ENCODE data around the gene IFRD1.
A peak's percentile ranks its signal among the peaks of the same experiment; 100 is the strongest.

Gene IFRD1

DNA sequence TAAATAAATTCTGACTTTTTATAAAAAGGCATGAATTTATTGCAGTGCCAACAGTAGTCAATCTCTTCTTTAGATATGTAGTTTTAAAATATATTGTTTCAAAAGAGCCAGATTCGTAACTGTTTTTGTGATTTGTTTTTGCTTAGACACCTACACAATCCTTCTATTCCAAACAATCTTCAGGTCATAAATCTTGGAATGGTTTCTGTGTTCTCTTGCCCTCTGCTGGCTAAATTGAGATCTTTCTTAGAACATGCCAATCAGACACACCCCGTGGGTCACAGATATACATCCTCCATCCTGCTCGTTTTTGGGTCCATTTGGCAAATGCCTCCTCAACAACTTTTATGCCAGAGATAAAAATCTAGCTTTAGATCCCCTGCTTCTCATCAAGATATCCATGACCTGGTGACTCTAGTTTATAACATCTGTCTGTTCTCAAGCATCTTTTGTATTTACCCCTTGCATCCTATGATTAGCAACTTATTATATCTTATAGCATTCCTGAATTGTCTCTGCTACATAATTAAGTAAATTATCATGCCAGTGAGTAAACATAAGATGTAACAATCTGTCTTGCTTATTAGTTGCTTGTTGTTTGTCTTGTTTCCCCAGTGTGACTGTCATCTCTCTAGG is 35.3 kb upstream of the IFRD1 start:
- DNase-seq (ENCODE audit: low read depth) = peak; percentile 45
- TF ChIP-seq, protein P1, sequence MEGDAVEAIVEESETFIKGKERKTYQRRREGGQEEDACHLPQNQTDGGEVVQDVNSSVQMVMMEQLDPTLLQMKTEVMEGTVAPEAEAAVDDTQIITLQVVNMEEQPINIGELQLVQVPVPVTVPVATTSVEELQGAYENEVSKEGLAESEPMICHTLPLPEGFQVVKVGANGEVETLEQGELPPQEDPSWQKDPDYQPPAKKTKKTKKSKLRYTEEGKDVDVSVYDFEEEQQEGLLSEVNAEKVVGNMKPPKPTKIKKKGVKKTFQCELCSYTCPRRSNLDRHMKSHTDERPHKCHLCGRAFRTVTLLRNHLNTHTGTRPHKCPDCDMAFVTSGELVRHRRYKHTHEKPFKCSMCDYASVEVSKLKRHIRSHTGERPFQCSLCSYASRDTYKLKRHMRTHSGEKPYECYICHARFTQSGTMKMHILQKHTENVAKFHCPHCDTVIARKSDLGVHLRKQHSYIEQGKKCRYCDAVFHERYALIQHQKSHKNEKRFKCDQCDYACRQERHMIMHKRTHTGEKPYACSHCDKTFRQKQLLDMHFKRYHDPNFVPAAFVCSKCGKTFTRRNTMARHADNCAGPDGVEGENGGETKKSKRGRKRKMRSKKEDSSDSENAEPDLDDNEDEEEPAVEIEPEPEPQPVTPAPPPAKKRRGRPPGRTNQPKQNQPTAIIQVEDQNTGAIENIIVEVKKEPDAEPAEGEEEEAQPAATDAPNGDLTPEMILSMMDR (IDR thresholded peaks at IDR 0.05; ENCODE audit: control insufficient read depth, extremely low read depth, insufficient read depth) = peak; percentile 73
- H3K4me3 ChIP-seq (ENCODE audit: low read depth, low read length) = no peak overlapping the region

DNA sequence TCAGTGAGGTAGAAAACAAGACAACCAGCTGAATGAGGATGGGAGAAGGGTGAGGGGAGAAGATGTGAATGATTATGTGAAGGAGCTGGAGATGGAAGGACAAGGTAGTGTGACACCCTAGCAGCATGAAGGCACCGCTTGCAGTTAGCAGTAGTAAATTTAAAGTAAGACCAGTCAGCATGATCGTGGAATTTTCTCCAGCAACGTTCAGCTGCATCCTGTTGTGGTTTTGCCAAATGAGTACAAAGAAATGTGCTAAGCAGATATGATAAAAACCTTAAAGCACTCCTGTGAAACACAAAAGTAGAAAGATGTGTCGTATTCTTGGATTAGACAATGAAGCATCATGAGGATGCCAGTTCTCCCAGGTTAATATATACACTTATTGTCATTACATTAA is 34.1 kb upstream of the IFRD1 start:
- no peak for DNase-seq (ENCODE audit: low read depth)
- TF ChIP-seq, protein P1 (IDR thresholded peaks at IDR 0.05; ENCODE audit: control insufficient read depth, extremely low read depth, insufficient read depth) = no peak

DNA sequence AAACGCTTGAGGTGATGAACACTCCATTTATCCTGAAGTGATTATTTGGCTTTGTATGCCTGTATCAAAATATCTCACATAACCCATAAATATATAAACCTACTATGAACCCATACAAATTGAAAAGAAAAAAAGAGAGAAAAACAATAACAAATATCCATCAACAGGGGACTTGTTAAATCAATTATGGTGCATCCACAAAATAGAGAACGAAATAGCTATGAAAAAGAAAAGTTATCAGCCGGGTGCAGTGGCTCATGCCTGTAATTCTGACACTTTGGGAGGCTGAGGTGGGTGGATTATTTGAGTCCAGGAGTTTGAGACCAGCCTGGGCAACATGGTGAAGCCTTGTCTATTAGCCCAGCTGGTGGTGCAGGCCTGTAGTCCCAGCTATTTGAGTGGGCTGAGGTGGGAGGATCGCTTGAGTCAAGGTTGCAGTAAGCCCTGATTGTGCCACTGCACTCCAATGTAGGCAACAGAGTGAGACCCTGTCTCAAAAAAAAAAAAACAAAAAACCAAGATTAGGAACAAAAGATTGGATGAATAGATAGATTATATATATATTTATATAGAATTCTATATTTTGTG is 30.6 kb upstream of the IFRD1 start:
- H3K4me3 ChIP-seq (ENCODE audit: low read depth, low read length) = no peak overlapping the region
- TF ChIP-seq, protein P1 (IDR thresholded peaks at IDR 0.05; ENCODE audit: control insufficient read depth, extremely low read depth, insufficient read depth) = no peak
- DNase-seq (ENCODE audit: low read depth) = no peak

More for the DNA sequence above, 34.1 kb upstream of the IFRD1 start:
- no peak overlapping the region for H3K4me3 ChIP-seq (ENCODE audit: low read depth, low read length)

DNA sequence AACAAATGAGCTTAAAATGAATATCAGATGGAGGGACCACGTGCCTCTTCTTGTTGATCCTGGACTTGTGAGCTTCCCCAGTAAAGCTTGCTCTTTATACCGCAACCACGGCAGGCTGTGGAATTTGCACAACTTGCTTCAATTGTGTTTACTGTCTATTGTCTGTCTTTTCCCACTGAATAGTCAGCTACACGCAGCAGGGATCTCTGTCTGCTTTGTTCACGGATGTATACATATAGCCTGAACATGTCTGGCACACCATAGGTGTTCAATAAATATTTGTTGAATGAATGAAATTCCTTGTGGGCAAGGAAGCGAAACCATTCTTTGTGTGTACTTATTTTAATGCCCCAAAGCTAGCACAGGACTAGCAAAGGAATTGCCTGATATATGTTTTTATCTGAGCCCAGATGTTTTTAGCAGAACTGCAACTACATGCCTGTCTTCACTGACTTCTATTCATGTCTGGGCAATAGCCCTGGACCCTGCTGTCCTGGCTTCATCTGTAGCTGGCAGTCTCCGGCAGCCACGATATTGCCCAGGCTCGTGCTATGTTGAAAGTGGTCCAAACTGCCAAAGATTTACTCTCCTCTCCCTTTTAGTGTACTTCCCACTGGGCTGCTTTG is 29.9 kb upstream of the IFRD1 start:
- peak; percentile 72 for DNase-seq (ENCODE audit: low read depth)
- TF ChIP-seq, protein P1 (IDR thresholded peaks at IDR 0.05; ENCODE audit: control insufficient read depth, extremely low read depth, insufficient read depth) = no peak
- H3K4me3 ChIP-seq (ENCODE audit: low read depth, low read length) = no peak overlapping the region

DNA sequence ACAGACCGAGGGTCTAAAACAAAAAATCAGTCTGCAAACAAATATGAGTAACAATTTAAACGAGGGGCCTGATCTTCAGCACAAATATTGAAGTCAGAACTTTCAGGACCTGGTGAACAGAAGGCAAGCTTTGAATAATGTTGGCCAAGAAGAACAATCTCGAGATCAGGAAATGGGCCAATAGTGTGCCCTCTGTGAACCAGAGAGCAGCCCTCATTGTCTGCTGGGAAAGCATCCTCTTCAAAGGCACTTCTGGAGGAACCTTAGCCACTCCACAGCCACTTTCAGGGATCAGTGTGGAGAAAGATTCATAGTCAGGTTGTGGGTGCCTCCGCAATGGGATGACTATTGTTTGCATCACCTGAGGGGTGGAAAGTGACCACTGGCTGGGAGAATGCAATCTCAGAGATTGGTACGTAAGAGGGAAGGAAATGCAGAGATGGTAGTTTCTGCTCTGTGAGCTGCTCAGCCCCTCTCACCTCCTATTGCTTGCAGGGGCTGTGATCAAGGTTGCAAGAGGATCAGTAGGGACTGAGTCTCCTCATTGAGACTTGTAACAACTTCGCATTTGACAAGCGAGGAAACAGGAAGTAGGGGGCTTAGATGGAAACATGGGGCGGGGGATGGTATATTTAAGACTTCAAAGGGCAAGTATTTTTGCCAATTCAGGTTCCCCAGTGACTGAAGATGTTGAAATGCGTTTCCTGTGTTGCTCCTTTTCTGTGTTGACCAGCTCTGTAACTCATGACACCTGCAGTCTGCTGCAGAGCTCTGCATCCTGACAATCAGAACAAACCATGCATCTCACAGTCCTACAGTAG is 28.4 kb upstream of the IFRD1 start:
- TF ChIP-seq, protein P1 (IDR thresholded peaks at IDR 0.05; ENCODE audit: control insufficient read depth, extremely low read depth, insufficient read depth) = no peak
- DNase-seq (ENCODE audit: low read depth) = no peak
- H3K4me3 ChIP-seq (ENCODE audit: low read depth, low read length) = no peak overlapping the region

DNA sequence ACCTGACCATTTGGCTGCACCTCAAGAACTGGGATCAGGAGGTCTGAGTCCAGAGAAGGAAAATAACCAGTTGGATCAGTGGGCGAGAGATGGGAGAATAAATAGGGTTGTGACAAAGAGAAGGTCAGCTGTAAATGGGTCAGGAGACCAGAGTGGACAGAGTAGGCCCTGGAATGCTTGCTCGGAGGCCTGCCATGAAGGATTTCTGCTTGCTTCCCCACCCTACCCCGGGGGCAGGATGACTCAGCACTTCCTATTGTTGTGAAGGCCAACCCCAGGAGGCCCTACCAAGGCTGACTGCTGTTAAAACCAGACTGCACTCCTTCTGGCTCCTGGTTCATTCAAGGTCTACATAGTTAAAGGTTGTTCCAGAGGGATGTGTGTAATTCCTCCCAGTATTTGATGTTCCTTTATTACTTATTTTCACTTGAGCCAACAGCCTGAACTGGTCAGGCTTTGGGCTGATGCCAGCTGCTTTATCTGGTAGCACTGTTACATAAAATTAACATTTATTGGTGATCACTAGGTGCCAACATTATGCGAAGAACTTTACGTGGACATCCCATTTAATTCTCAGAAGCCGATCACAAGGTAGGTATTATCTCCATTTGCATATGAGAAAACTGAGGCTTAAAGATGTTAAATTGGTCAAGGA is 27.3 kb upstream of the IFRD1 start:
- no peak overlapping the region for H3K4me3 ChIP-seq (ENCODE audit: low read depth, low read length)
- TF ChIP-seq, protein P1 (IDR thresholded peaks at IDR 0.05; ENCODE audit: control insufficient read depth, extremely low read depth, insufficient read depth) = no peak
- DNase-seq (ENCODE audit: low read depth) = peak; percentile 96
